ENCODE data around the gene SH2D3A.

The SH2D3A gene

DNA sequence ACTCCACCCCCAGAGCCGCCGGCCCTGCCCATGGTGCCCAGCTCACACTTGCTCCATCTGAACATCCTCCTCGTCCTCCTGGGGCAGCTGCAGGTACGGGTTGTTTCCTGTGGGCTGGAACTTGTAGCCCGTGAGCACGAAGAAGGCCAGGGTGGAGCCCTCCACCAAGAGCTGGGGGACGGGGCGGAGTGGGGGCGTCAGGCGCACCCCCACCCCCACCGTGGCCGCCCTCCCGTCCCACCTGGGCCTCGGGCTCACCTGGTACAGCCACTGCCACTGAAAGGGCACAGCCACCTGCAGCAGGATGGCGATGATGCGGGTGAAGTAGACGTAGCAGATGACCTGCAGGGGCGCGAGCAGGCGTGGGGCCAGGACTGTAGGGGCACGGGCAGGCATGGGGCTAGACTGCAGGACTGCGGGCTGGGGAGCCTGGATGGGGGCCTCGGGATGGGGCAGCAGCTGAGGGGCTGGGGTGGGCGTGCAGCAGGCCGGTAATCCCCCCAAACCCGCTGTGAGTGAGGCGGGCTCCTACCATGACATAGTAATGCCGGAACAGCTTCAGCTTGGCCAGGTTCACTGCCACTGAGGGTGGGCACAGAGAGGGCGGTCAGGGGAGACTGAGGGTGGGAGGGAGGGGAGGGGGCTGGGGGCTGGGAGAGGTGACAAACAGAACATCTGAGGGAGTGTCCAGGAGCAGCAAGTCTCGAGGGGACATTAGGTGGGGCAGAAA is 36.1 kb downstream of the SH2D3A start:
- TF ChIP-seq, protein P1, sequence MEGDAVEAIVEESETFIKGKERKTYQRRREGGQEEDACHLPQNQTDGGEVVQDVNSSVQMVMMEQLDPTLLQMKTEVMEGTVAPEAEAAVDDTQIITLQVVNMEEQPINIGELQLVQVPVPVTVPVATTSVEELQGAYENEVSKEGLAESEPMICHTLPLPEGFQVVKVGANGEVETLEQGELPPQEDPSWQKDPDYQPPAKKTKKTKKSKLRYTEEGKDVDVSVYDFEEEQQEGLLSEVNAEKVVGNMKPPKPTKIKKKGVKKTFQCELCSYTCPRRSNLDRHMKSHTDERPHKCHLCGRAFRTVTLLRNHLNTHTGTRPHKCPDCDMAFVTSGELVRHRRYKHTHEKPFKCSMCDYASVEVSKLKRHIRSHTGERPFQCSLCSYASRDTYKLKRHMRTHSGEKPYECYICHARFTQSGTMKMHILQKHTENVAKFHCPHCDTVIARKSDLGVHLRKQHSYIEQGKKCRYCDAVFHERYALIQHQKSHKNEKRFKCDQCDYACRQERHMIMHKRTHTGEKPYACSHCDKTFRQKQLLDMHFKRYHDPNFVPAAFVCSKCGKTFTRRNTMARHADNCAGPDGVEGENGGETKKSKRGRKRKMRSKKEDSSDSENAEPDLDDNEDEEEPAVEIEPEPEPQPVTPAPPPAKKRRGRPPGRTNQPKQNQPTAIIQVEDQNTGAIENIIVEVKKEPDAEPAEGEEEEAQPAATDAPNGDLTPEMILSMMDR (IDR thresholded peaks at IDR 0.05; ENCODE audit: borderline replicate concordance, control extremely low read depth, extremely low read depth, insufficient read depth, missing control alignments): no peak
- in situ Hi-C loops (cut with MboI; ENCODE audit: low sequenced_read_pairs, unreplicated experiment): no loop called here

GRCh38 chr19:6730153-6730804 is 37.0 kb downstream of the SH2D3A start:
- TF ChIP-seq, protein P1 (IDR thresholded peaks at IDR 0.05; ENCODE audit: borderline replicate concordance, control extremely low read depth, extremely low read depth, insufficient read depth, missing control alignments): no peak
- in situ Hi-C loops (cut with MboI; ENCODE audit: low sequenced_read_pairs, unreplicated experiment): no loop called here
- no peak for DNase-seq (ENCODE audit: low spot score)

More for the DNA sequence above, 36.1 kb downstream of the SH2D3A start:
- no peak for DNase-seq (ENCODE audit: low spot score)

DNA sequence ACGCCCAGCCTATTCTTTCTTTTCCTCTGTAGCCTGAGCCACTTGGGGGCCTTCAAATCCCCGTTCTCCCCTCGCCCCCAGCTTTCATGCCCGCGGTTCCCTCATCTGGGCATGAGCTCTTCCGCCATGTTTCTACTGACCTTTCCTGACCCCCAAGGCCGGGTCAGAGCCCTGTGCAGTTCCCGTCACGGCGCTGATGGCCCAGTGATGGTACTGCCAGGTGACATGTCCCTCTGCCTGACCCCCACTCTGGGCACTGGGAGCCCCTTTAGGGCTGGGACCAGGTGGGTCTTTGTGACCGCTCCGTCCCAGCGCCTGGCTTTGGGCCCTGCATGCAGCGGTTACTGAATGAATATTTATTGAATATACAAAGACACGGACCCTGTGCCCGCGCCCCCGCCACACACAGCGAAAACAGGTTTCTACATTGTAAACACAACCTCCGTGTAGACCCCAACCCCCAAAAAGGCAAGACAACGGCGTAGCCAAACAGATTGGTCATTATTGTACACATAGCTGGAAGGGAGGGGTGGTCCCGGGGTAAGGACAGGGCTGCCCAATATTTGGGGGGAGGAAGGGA is 37.6 kb downstream of the SH2D3A start:
- TF ChIP-seq, protein P1 (IDR thresholded peaks at IDR 0.05; ENCODE audit: borderline replicate concordance, control extremely low read depth, extremely low read depth, insufficient read depth, missing control alignments): no peak
- in situ Hi-C loops (cut with MboI; ENCODE audit: low sequenced_read_pairs, unreplicated experiment): no loop called here
- no peak for DNase-seq (ENCODE audit: low spot score)

DNA sequence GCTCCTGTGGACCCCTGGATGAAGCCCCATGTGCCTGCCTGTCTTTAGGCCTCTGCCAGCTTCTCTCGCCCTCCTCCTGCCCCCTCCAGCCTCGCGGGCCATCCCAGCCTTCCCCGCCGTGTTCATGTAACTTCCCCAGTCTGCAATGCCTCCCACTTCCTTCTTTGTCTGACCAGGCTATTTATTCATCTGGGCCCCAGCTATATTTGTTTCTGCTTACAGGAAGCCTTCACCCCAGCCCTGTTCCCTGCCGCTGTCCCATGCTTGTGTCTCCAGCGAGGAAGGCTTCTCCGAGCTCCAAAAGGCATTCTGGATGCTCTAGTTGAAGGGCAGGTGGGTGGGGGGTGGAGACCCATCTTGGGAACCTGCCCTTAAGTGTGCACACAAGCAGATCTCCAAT is 38.9 kb downstream of the SH2D3A start:
- TF ChIP-seq, protein P1 (IDR thresholded peaks at IDR 0.05; ENCODE audit: borderline replicate concordance, control extremely low read depth, extremely low read depth, insufficient read depth, missing control alignments): no peak
- in situ Hi-C loops (cut with MboI; ENCODE audit: low sequenced_read_pairs, unreplicated experiment): no loop called here
- DNase-seq (ENCODE audit: low spot score): peak; percentile 72

- no peak for DNase-seq (ENCODE audit: low spot score)
Observed at GRCh38 chr19:6725513-6726231, 41.6 kb downstream of the SH2D3A start.

More at GRCh38 chr19:6725513-6726231, 41.6 kb downstream of the SH2D3A start:
- TF ChIP-seq, protein P1 (IDR thresholded peaks at IDR 0.05; ENCODE audit: borderline replicate concordance, control extremely low read depth, extremely low read depth, insufficient read depth, missing control alignments): no peak
- in situ Hi-C loops (cut with MboI; ENCODE audit: low sequenced_read_pairs, unreplicated experiment): no loop called here
